Jurkat, Clone E6-1 (cell line): ENCODE data around the gene C3orf70.
A peak's percentile ranks its signal among the peaks of the same experiment; 100 is the strongest.

ENCODE experiments used
- DNase-seq: peaks from one replicate; pipeline ENCODE4 v3.0.0-alpha.2; 2011; ENCODE audit warnings: low read depth, low spot score
- H3K4me3 ChIP-seq: 2 replicates; pipeline ENCODE4 v1.5.1; 2011; ENCODE audit warnings: mild to moderate bottlenecking, low read length, control low read depth, moderate library complexity

Gene C3orf70

DNA sequence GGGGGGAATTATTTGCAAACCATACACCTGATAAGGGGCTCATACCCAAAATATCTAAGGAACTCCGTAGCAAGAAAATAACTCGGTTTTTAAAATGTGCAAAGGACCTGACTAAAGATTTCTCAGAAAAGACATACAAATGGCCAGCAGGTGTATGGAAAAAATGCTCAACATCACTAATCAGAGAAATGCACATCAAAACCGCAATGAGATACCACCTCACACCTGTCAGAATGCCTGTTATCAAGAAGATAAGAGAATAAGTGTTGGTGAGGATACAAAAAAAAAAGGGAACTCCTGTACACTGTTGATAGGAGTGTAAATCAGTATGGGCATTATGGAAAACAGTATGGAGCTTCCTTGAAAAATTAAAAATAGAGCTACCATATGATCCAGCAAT, 89.4 kb downstream of the C3orf70 start:
- H3K4me3 ChIP-seq = no peak overlapping the region
- peak; percentile 9 for DNase-seq

DNA sequence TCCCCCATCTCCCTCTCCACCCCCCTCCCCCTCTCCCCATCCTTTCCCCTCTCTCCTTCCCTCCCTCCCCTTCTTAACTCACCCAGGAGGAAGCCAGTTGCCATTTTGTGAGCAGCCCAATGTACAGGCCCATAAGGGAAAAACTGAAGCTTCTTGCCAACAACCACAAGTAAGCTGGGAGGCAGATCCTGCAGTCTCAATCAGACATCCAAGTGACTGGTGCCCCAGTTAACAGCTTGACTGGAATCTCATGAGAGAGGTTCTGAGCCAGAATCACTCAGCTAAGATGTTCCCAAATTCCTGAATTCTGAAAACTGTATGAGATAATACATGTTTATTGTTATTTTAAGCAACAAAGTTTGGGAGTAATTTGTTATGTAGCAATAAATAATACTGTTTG, 90.7 kb downstream of the C3orf70 start:
- DNase-seq = no peak
- H3K4me3 ChIP-seq = no peak overlapping the region

DNA sequence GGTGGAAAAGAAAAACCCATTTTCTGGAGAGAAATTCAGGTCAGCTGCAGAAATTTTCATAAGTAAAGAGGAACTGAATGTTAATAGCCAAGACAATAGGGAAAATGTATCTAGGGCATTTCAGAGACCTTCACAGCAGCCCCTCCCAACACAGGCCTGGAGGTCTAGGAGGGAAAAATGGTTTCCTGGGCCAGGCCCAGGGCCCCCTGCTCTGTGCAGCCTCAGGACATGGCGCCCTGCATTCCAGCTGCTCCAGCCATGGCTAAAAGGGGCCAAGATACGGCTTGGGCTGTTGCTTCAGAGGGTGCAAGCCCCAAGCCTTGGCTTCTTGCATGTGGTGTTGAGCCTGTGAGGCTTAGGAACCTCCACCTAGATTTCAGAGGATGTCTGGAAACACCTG, 92.2 kb downstream of the C3orf70 start:
- H3K4me3 ChIP-seq = no peak overlapping the region
- no peak for DNase-seq

DNA sequence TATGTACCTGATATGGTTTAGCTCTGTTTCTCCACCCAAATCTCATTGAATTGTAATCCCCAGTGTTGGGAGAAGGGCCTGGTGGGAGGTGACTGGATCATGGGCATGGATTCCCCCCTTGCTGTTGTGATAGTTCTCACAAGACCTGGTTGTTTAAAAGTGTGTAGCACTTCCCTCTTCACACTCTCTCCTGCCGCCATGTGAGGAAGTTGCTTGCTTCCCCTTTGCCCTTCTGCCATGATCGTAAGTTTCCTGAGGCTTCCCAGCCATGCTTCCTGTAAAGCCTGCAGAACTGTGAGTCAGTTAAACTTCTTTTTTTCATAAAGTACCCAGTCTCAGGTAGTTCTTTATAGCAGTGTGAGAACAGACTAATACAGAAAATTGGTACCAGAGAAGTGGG, 93.1 kb downstream of the C3orf70 start:
- DNase-seq = no peak
- H3K4me3 ChIP-seq = no peak overlapping the region

DNA sequence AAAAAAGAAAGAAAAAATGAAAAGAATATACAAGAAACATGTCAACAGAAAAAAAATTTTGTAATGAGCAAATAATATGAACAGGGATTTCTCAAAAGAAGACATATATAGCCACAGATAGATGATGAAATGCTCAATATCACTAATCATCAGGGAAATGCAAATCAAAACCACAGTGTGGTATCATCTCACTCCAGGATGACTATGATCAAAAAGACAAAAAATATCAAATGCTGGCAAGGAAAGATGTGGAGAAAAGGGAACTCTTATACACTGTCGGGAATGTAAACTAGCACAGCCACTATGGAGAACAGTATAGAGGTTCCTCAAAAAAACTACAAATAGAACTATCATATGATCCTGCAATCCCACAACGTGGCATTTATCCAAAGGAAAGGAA, 94.1 kb downstream of the C3orf70 start:
- H3K4me3 ChIP-seq = no peak overlapping the region
- DNase-seq = no peak

DNA sequence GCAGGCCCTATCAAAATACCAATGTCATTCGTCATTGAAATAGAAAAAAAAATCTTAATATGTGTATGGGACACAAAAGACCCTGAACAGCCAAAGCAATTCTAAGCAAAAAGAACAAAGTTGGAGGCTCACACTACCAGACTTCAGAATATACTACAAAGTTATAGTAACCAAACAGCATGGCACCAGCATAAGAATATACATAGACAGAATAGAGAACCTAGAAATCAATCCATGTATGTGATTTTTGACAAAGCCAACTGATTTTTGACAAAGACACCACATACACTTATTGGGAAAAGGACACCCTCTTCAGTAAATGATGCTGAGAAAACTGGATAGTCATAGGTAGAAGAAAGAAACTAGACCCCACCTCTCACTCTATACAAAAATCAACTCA, 95.0 kb downstream of the C3orf70 start:
- H3K4me3 ChIP-seq = no peak overlapping the region

DNA sequence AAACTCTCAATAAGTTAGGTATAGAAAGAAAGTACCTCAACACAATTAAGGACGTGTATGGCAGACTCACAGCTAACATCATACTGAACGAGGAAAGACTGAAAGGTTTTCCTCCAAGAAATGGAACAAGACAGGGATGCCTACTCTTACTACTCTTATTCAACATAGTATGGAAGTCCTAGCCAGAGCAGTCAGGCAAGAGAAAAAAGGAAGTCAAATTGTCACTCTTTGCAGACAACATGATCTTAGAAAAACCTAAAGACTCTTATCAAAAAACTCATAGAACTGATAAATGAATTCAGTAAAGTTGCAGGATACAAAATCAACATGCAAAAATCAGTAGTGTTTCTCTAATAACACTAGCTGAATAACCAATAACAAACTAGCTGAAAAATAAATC, 96.0 kb downstream of the C3orf70 start:
- H3K4me3 ChIP-seq = no peak overlapping the region
- DNase-seq = no peak

More for the DNA sequence above, 95.0 kb downstream of the C3orf70 start:
- no peak for DNase-seq

DNA sequence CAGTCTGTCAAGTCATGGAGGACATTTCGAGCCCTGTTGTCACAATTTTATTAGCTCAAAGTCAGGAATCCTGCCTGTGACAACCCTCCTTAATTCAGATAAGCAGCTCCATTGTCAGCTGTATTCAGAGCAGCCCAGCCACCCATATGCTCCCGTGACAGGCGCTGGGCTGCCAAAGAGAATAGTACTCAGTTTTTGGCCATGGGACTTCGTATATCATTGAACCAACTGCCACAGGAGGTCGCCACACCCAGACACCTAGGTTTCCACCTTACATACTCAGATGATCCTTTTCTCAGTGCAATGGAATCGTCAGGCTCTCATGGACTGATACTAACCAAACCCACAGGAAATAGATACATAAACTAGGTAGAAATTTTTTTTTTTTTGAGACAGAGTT, 100.2 kb downstream of the C3orf70 start:
- no peak for DNase-seq
- H3K4me3 ChIP-seq = no peak overlapping the region

DNA sequence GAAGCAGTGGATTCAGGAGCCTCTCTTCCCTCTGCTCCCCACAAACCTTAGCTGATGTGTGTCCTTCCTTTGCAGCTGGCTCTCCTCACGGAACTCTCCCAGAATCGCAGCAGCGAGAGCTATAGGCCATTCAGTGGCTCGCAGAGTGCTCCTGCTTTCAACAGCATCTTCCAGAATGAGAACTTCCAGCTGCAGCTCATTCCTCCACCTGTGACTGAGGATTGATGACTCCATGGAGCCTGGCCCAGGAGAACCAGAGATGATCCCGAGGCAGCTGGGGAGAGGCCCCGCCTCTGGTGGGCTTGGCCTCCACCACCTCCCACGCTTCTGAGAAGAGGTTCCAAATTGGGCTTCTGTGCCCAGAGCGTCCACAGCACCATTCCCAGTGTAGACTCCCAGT, 101.1 kb downstream of the C3orf70 start:
- no peak for DNase-seq
- no peak overlapping the region for H3K4me3 ChIP-seq

DNA sequence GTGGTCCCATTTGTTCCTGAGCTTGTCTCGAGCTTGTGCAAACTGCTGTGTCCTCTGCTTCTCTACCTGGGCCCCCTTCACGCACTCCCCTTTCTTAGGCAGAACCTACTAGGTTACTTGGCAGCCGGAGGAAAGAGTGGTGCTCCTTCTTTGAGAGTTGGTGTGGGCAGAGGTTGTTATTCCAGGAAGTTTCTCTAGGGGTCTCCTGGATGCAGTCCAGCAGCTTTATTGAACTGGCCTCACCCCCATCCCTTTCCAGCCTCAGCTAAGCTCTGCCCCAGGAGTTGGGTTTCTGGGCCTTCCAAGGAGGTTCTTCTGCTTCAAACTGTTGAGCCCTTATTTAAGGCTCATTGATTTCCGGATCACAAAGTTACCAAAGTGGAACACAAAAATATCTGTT, 103.2 kb downstream of the C3orf70 start:
- H3K4me3 ChIP-seq = no peak overlapping the region
- no peak for DNase-seq

DNA sequence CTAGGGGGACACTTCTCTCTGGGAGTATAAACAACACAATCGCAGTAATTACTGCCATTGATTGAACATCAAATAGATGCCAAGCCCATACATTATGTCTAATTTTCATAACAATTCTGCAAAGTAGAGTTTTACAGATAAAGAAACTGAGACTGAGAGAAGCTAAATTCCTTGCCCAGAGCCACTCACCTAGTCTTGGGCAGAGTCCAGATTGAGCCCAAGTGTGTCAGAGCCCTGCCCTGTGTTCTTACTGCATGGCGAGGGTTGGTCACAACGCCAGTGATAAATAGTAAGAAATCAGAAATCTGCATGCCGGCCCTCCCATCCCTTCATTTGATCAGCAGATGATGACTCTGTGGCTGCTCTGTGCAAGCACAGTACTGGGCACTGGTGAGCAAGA, 106.3 kb downstream of the C3orf70 start:
- H3K4me3 ChIP-seq = no peak overlapping the region
- DNase-seq = no peak

DNA sequence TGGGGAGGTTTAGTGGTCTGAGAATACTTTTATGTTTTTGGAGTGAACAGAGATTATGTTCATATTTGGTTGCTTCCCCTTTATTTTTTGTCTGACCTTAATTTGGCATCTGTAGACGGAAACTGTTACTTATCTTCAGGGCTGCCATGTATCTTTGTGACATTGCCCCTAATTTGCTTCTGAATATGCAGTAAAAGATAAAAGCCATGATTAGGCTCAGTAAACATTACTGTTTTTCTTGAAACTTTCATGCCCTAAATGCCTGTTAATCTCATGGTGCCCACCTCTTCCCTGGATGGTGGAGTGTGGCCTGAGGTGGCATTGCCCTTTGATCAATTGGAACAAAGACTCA, 106.7 kb downstream of the C3orf70 start:
- no peak for DNase-seq
- H3K4me3 ChIP-seq = no peak overlapping the region

DNA sequence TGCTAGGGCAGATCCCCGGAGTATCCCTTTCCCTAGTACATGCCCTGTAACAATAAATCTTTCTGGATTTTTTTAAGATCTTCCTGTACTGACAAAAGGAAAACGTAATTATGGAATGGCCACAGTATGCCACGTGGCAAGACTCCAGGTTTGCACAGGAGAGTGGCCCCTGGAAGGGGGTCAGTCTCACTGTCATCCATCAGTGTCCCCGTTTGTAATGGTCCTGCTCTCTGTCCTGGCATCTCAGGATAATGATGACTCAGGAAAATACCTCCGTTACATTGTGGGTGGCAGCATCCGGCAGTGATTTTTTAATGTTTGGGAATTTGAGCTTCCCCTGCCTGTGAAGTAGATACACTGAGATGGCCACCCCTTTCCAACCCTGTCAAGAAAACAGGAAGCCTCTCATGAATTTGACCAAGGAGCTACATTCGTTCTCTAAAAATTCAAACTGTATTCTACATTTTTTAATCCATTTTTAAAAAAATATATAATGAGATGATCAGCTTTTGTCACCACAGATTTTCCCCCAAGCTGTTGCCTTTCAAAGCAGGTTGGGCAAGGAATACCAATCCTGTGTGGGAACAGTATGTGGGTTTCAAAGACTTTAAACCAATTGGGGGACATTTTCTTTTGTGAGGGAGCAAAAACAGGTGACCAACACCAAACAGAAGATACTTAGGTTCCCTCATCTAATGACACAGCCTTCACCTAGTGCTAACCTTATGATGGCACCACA, 110.4 kb downstream of the C3orf70 start:
- no peak overlapping the region for H3K4me3 ChIP-seq
- DNase-seq = no peak

DNA sequence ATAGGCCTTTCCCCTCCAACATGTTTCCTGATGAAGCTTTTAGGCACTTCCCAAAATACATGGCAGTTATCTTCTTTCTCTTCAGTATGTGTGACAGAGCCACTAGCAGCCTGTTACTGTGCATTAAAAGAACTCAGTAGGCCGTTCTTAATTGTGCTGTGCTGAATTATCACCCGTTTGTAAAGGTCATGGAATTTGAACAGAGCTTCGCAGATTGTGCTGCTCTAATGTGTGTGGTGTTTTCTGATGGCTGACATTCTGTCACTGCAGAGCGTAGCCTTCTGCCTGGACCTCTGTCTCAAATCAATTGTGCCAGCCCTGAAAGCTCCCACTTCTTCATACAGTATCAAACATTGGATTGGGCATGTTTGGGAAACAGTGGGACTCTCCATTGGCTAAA, 111.3 kb downstream of the C3orf70 start:
- no peak overlapping the region for H3K4me3 ChIP-seq
- no peak for DNase-seq

DNA sequence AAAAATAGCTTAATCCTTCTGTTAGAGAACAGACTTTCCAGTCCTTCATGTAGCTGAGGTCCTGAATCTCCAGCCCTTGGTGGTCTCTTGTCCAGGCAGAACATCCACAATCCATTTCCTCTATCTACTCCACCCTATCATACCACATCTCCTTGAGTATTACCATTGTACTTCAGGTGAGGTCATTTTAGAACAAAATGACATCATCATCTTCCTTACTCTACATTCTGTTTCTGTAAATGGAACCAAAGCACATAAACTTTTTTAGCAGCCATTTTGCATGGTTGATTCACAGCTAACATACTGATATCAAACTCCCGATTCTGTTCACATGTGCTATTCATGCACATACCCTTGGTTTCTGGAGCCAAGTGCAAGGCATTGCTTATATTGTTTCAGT, 112.4 kb downstream of the C3orf70 start:
- no peak overlapping the region for H3K4me3 ChIP-seq
- no peak for DNase-seq

DNA sequence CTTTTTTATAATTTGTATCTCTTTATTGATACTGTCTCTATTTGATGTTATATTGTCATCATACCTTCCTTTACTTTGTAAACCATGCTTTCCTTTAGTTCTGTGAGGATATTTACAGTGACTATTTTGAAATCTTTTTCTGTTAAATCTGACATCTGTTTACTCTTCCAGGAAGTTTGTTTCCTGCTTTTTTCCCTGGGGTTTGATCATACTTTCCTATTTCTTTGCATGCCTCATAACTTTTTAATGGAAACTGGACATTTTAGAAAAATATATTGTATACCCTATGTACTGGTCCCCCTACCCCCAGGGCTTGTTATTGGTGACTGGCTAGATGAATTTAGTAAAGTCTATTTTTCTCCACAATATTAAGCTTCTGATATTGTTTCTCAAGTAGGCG, 115.1 kb downstream of the C3orf70 start:
- H3K4me3 ChIP-seq = no peak overlapping the region
- no peak for DNase-seq

DNA sequence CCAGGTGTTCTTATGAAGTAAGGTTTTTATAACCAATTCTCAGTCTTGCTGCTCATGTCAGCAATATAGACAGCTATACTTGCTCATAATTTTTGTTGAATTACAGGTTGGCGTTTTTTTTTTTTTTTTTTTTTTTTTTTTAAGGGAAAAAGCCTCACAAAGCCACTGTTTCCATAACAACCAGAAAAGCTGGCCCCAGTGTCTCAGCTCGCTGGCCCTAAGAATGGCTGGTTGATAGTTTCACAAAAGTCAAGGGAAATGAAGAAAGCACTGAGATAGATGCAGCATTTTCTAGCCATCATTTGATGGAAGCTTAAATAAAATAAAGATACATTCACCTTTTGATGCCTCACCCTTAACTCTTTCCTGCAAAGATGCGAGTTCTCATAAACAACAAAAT, 121.9 kb downstream of the C3orf70 start:
- no peak for DNase-seq
- H3K4me3 ChIP-seq = no peak overlapping the region

DNA sequence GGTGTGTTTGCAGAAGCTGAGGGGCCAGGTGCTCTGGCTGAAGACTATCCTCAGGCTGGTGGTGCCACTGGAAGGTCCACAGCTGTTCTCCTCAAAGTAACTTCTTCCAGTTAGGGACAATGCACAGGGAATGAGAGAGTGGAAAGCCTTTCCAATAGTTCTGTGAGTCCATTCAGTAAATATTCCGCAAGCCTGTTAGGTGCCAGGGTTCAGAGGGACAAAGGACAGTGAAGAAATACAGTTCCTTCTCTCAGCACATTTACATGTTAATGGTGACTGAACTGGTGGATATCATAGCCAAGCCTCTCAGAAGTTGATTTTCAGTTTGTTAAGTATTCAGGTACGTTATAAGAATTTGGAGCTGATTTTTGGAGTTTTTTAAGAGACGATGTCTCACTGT, 122.5 kb downstream of the C3orf70 start:
- no peak for DNase-seq
- H3K4me3 ChIP-seq = no peak overlapping the region

DNA sequence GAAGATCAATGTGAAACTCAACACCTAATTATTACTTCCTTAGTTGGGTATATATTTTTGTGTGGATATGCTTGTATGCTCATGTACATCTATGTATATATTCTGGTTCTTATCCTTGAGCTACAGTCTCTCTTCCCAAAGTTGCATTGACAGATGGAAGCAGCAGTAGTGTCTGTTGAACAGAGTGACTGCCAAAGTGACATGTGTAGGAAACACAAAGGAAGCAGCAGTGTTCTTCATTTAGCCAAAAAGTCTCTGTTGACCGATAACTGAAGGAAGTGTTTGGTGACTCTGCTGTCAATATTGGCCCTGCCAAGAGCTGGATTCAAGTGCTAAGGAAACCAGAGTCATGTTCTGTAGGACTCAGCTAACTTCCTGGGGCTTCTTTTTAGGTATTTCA, 123.8 kb downstream of the C3orf70 start:
- no peak for DNase-seq

DNA sequence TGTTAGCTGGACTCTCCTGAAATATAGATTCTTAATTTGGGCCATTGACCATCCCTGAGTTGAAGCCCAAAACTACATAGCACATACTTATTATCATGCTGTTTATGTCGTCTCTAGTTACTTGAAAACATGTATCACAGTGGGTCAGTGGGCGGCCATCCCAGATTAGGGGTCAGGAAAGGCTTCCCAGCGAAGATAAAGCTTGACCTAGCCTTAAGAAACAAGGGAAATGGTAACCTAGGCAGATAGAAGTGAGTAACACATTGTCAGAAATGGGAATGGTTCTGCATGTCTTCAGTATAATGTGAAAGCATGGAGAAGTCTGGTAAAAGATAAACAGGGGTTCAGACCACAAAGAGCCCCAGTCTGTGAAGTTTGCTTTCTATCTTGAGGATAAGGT, 124.7 kb downstream of the C3orf70 start:
- DNase-seq = no peak
- H3K4me3 ChIP-seq = no peak overlapping the region

More for the DNA sequence above, 123.8 kb downstream of the C3orf70 start:
- no peak overlapping the region for H3K4me3 ChIP-seq
